HTR-8/SVneo (cell line): ENCODE results near the gene ARHGEF12.

ENCODE experiments used
- DNase-seq: peaks from one replicate; pipeline ENCODE4 v3.0.0; 2011; ENCODE audit warnings: low spot score, mixed read lengths; ENCODE audit not compliant: insufficient read length
- FAIRE-seq: peaks from 2 replicates; lab custom pipeline; 2011; peaks lifted over from hg19 to GRCh38; lab: Jason Lieb, UNC

Gene ARHGEF12

DNA sequence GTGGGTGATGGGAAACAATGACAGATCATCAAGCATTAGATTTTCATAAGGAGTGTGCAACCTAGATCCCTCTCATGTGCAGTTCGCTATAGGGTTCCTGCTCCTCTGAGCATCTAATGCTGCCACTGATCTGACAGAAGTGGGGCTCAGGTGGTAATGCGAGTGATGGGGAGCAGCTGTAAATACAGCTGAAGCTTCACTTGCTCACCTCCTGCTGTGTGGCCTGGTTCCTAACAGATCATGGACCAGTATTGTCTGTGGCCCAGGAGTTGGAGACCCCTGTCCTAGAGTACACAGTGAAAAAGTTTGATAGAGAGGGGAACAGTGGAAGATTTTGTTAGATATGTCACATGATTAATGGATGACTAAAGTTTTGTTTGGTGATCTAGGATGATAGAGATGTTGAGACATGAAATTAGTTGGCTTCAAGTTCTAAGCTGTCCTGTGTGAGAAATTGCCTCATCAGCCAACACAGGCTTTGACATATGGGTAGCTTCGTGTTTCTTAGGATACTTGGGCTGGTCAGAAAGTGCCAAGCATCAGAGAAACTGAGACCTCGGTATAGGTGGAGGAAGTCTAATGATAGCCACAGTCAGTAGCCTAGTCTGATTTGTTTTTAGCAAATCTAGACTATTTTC, 47.4 kb downstream of the ARHGEF12 start:
- FAIRE-seq (peak; percentile 26), DNase-seq (no peak)

DNA sequence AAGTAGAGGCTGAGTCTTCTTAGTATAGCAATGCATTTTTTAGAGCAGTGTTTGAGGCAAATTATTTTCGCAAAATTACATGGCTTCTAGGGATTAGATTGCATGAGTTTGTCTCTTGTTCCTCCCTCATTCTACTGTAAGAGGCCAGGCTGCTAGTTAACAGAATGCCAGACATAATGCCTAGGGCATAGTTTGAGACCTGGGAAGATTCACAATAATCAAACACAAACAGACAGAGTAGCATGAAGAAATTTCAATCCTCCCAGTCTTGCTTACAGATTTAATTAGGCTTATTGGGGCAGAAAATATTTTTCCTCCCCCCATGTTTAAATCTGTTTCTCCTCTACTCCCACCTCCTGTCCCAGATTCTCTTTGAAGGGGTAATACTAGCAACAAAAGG, 48.3 kb downstream of the ARHGEF12 start:
- no peak for DNase-seq
- no peak for FAIRE-seq

DNA sequence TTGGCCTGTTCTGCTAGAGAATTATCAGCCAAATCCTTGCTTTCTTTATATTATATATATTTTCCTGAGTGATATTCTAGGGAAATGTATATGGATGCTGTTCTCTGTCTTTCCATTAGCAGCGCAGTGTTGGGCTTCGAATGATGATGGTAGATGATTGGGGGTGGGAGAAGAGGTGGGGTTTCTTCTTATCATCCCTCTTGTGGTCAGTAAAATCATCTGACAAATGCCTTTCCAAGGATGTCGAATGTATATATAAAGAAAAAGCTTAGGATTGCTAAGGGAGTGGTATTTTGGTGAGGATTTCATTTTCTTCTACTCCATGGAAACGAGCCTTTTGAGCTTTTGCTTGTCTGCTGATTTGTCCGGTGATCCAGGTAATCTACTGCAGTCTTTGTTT, 48.9 kb downstream of the ARHGEF12 start:
- FAIRE-seq (no peak), DNase-seq (peak; percentile 14)

GRCh38 chr11:120385655-120386054, 49.4 kb downstream of the ARHGEF12 start:
- FAIRE-seq (no peak), DNase-seq (no peak)

- DNase-seq (no peak), FAIRE-seq (no peak)
Observed at GRCh38 chr11:120386318-120386717, 50.1 kb downstream of the ARHGEF12 start.

GRCh38 chr11:120386774-120387371, 50.7 kb downstream of the ARHGEF12 start:
- FAIRE-seq (no peak), DNase-seq (no peak)

DNA sequence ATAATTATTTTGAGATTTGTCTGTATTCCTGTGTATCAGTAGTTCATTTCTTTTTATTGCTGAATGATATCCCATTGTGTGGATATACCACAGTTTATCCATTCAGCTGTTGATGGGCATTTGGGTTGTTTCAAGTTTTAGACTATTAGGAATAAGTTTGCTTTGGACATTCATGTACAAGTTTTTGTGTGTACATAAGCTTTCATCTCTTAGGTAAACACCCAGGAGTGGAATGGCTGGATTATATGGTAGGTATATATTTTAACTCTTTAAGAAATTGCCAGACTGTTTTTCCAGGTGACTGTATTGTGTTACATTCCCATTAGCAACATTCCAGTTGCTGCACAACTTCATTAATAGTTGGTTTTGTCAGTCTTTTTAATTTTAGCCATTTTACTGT, 52.0 kb downstream of the ARHGEF12 start:
- FAIRE-seq (no peak), DNase-seq (no peak)

- no peak for DNase-seq
- FAIRE-seq = no peak
Observed at GRCh38 chr11:120389693-120390584, 53.7 kb downstream of the ARHGEF12 start.

DNA sequence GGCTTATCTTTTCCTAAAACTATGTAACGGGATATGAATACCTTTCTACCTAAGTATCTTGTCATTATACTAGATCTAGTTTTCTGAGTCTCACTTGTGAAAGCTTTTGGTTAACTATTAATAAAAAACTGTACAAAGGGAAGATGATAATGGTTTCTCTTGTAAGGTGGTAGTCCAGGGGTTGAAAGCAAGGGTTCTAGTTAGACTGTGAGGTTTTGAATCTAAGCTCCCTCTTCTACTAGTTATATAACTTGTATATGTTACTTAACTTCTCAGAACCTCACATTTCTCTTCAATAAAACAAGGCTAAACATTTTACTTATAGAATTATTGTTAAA, 54.3 kb downstream of the ARHGEF12 start:
- DNase-seq = no peak
- no peak for FAIRE-seq

GRCh38 chr11:120391292-120391691, 55.1 kb downstream of the ARHGEF12 start:
- no peak for FAIRE-seq
- no peak for DNase-seq

- DNase-seq (no peak), FAIRE-seq (no peak)
Observed at GRCh38 chr11:120391854-120392253, 55.6 kb downstream of the ARHGEF12 start.

- FAIRE-seq (no peak), DNase-seq (no peak)
Observed at GRCh38 chr11:120392314-120392713, 56.1 kb downstream of the ARHGEF12 start.

DNA sequence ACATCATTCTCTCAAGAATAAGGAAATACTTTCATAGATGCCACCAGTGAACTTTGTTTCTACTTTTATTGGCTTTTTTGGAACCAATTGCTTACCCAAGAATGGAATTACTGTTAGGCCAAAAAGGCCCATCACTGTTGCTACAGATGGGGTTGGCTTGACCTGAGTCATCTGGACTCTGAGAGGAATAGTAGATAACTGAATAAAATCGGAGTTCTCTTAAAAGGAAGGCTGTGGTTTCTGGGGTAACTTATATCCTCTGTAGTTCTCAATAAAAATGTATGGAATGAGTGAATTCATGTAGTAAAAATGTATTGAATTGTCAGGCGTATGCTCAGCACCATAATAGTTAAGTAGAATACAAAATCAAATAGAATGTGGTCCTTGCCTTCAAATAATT, 56.6 kb downstream of the ARHGEF12 start:
- FAIRE-seq (no peak), DNase-seq (no peak)

GRCh38 chr11:120394119-120394518, 57.9 kb downstream of the ARHGEF12 start:
- FAIRE-seq (no peak), DNase-seq (no peak)

- FAIRE-seq (no peak), DNase-seq (no peak)
Observed at GRCh38 chr11:120395778-120396177, 59.6 kb downstream of the ARHGEF12 start.

DNA sequence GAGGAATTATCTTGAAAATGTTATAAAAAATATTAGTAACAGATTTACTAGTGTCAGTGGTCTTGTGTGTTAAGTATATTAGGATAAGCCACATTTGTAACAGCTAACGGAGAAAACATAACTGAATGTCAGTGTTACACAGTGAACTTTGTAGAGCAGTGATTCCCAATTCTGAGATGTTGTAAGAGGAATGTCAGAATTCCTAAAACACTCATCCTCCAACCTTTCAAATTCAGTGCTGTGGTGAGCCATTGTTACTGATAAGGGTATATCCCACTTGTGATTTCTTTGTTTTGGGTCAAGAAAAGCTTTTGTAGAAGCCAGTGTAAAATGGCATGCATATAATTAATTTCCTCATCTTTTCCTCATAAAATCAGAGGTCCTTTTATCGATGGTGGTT, 61.9 kb downstream of the ARHGEF12 start:
- DNase-seq (no peak), FAIRE-seq (peak; percentile 33)

- DNase-seq (no peak), FAIRE-seq (no peak)
Observed at GRCh38 chr11:120399307-120399706, 63.1 kb downstream of the ARHGEF12 start.

GRCh38 chr11:120400564-120401364, 64.6 kb downstream of the ARHGEF12 start:
- DNase-seq = peak; percentile 70
- FAIRE-seq = no peak

DNA sequence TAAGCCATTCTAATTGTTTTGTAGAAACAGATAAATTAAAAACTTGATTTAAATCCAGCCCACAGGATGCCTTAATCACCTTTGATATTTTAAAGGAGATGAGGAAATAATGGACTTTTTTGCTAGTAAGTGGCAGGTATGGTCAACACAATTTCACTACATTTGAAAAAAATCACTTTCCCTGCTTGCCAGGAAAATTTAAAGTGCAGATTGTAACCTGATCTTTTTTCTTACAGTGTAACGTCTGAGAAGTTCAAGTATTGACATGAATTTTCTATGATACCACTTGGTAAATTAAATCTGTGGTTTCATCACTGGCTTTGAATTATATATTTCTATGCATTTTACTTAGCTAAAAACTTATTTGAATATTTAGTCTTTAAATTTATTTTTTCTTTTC, 65.3 kb downstream of the ARHGEF12 start:
- DNase-seq (no peak), FAIRE-seq (no peak)

DNA sequence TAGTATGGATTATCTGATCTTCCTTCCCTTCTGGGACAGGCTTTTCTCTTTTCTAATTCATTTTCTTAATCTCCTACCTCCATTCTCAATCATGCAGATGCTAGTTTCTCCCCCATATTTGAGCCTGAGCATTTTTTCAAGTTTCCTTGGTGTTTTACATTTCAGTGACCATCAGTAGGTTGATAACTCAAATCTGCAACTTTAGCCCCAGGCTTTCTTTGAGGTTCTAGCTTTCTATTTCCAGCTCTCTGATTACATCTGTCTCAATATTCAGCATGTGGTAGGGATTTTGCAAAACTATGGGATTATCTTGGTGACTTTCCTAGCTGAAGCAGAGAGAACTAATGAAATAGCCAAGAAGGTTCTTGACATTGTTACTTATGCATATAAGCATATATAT, 67.8 kb downstream of the ARHGEF12 start:
- FAIRE-seq (no peak), DNase-seq (no peak)

DNA sequence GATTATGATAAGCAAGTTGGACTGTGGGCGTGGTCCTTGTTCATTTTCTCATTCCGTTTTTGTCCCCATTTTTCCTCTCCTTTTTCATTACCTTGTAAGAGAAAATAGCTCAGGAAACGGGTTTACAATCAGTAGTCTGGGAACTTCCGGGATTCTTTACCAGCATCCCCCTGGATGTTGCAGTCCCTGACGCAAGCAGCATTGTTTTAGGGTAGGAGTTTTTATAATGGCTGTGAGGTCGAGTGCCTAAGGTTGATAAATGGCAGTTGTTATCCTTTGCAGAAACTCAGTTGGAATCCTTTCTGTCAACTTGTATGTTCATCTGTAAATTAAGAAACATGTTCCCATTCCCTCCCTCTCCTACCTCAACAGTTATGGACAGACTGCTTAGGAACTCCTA, 68.3 kb downstream of the ARHGEF12 start:
- no peak for FAIRE-seq
- DNase-seq = no peak
